ENCODE data around the gene LHFPL3.

DNA sequence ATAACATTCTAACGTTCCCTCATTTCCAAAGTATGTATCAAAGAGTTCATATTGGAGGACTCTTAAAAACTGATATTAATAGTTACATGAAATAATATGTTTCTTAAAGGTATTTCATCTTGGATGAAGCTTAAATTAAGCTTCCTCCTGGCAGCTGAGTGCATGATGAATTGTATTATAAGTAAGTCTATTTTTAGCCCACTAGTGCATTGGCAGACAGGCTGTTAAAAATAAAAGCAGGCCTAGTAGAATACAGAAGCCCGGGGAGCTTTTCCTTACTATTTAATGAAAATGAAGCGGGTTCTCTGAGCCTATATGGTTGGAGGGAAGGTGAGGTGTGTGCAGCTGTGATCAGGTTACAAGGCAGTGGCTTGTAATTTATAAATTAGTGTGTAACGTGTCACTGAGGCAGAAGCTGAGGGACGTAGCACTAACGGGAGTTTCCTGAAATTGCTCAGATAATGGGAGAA lies 554.9 kb downstream of the LHFPL3 start:
- TF ChIP-seq, protein P1, sequence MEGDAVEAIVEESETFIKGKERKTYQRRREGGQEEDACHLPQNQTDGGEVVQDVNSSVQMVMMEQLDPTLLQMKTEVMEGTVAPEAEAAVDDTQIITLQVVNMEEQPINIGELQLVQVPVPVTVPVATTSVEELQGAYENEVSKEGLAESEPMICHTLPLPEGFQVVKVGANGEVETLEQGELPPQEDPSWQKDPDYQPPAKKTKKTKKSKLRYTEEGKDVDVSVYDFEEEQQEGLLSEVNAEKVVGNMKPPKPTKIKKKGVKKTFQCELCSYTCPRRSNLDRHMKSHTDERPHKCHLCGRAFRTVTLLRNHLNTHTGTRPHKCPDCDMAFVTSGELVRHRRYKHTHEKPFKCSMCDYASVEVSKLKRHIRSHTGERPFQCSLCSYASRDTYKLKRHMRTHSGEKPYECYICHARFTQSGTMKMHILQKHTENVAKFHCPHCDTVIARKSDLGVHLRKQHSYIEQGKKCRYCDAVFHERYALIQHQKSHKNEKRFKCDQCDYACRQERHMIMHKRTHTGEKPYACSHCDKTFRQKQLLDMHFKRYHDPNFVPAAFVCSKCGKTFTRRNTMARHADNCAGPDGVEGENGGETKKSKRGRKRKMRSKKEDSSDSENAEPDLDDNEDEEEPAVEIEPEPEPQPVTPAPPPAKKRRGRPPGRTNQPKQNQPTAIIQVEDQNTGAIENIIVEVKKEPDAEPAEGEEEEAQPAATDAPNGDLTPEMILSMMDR (IDR thresholded peaks at IDR 0.05), result no peak
- no peak for TF ChIP-seq POLR2A (IDR thresholded peaks at IDR 0.05; ENCODE audit: low read length)
- TF ChIP-seq PHF8 (IDR thresholded peaks at IDR 0.05; ENCODE audit: borderline replicate concordance, low read depth), result no peak
- TF ChIP-seq EP300 (IDR thresholded peaks at IDR 0.05), result no peak
- no peak for TF ChIP-seq CEBPB (IDR thresholded peaks at IDR 0.05)
- no peak for TF ChIP-seq NFE2L2 (conservative IDR thresholded peaks at IDR 0.05; ENCODE audit: low read length)
- TF ChIP-seq KDM5A (IDR thresholded peaks at IDR 0.05), result no peak
- no peak for TF ChIP-seq CHD4 (IDR thresholded peaks at IDR 0.05; ENCODE audit: borderline replicate concordance)
- no peak for TF ChIP-seq USF2 (IDR thresholded peaks at IDR 0.05)
- no peak for TF ChIP-seq BHLHE40 (IDR thresholded peaks at IDR 0.05; ENCODE audit: low read depth, low read length)
- no peak for TF ChIP-seq RNF2 (IDR thresholded peaks at IDR 0.05; ENCODE audit: borderline replicate concordance, low read depth)
- TF ChIP-seq NR3C1 (IDR thresholded peaks at IDR 0.05), result no peak
